SK-N-SH treated with all-trans-retinoic acid at 6 μM for 48 hours (cell line): ENCODE measurements around the gene SLC6A8.

Source experiments
- ATAC-seq: fragments of 200-7000 bp; cut with Tn5 transposase; 3 replicates; pipeline ENCODE4 v1.9.1; 2020; ENCODE audit warnings: mild to moderate bottlenecking, moderate library complexity
- ARNTL ChIP-seq: fragments of 450-650 bp; formaldehyde crosslinking; IDR thresholded peaks from 2 replicates; pipeline ENCODE4 v1.5.0; 2020; ENCODE audit warnings: low read depth, mild to moderate bottlenecking, moderate library complexity, borderline replicate concordance
- BACH2 ChIP-seq: fragments of 250-450 bp; sonication (Bioruptor Pico); IDR thresholded peaks from 2 replicates; pipeline ENCODE4 v1.9.0; 2021; ENCODE audit warnings: mild to moderate bottlenecking, borderline replicate concordance
- CREB5 ChIP-seq: fragments of 250-450 bp; sonication (Bioruptor Pico); IDR thresholded peaks from 2 replicates; pipeline ENCODE4 v1.5.1; 2020; ENCODE audit warnings: low read depth, mild to moderate bottlenecking, moderate library complexity
- CSDC2 ChIP-seq: fragments of 250-450 bp; sonication (Bioruptor Pico); IDR thresholded peaks from 2 replicates; pipeline ENCODE4 v1.5.0; 2020; ENCODE audit warnings: mild to moderate bottlenecking, moderate library complexity
- CSRNP3 ChIP-seq: fragments of 250-450 bp; sonication (Bioruptor Pico); IDR thresholded peaks from 2 replicates; pipeline ENCODE4 v1.5.1; 2021; ENCODE audit warnings: mild to moderate bottlenecking, moderate library complexity
- ESRRG ChIP-seq: fragments of 250-450 bp; sonication (Bioruptor Pico); IDR thresholded peaks from 2 replicates; pipeline ENCODE4 v1.6.1; 2021; ENCODE audit warnings: mild to moderate bottlenecking
- GLIS3 ChIP-seq: fragments of 250-450 bp; sonication (Bioruptor Pico); IDR thresholded peaks from 2 replicates; pipeline ENCODE4 v1.5.0; 2020; ENCODE audit warnings: mild to moderate bottlenecking, moderate library complexity
- ISL1 ChIP-seq: fragments of 250-450 bp; sonication (Bioruptor Pico); IDR thresholded peaks from 2 replicates; pipeline ENCODE4 v2.1.2; 2022; ENCODE audit warnings: mild to moderate bottlenecking, moderate library complexity
- OSR1 ChIP-seq: fragments of 250-450 bp; sonication (Bioruptor Pico); IDR thresholded peaks from 2 replicates; pipeline ENCODE4 v1.8.0; 2022; ENCODE audit warnings: moderate library complexity, mild to moderate bottlenecking, inconsistent platforms
- PPARA ChIP-seq: fragments of 250-450 bp; sonication (Bioruptor Pico); IDR thresholded peaks from 2 replicates; pipeline ENCODE4 v1.5.0; 2020; ENCODE audit warnings: mild to moderate bottlenecking, borderline replicate concordance
- RARB ChIP-seq: fragments of 250-450 bp; sonication (Bioruptor Pico); IDR thresholded peaks from 2 replicates; pipeline ENCODE4 v1.8.0; 2021; ENCODE audit warnings: mild to moderate bottlenecking, moderate library complexity
- TCF4 ChIP-seq: fragments of 250-450 bp; sonication (Bioruptor Pico); IDR thresholded peaks from 2 replicates; pipeline ENCODE4 v1.8.0; 2021; ENCODE audit warnings: mild to moderate bottlenecking, moderate library complexity, borderline replicate concordance
- TOX ChIP-seq: fragments of 250-450 bp; sonication (Bioruptor Pico); IDR thresholded peaks from 2 replicates; pipeline ENCODE4 v1.8.0; 2021; ENCODE audit warnings: mild to moderate bottlenecking, moderate library complexity, borderline replicate concordance
- TSHZ2 ChIP-seq: fragments of 250-450 bp; sonication (Bioruptor Pico); IDR thresholded peaks from 2 replicates; pipeline ENCODE4 v1.5.0; 2020; ENCODE audit warnings: mild to moderate bottlenecking, moderate library complexity
- ZC3H10 ChIP-seq: fragments of 250-450 bp; sonication (Bioruptor Pico); IDR thresholded peaks from 2 replicates; pipeline ENCODE4 v1.5.1; 2021; ENCODE audit warnings: mild to moderate bottlenecking, moderate library complexity
- ZFP3 ChIP-seq: fragments of 250-450 bp; sonication (Bioruptor Pico); IDR thresholded peaks from 2 replicates; pipeline ENCODE4 v1.5.0; 2020; ENCODE audit warnings: mild to moderate bottlenecking, moderate library complexity
- ZFP30 ChIP-seq: fragments of 450-650 bp; formaldehyde crosslinking; IDR thresholded peaks from 2 replicates; pipeline ENCODE4 v1.5.0; 2022; ENCODE audit warnings: mild to moderate bottlenecking, moderate library complexity
- ZNF565 ChIP-seq: fragments of 450-650 bp; formaldehyde crosslinking; conservative IDR thresholded peaks from 2 replicates; pipeline ENCODE4 v1.5.0; 2020; ENCODE audit warnings: low read depth, mild to moderate bottlenecking, moderate library complexity
- ZNF70 ChIP-seq: fragments of 450-650 bp; formaldehyde crosslinking; IDR thresholded peaks from 2 replicates; pipeline ENCODE4 v1.5.0; 2020; ENCODE audit warnings: mild to moderate bottlenecking, moderate library complexity
- ZNF8 ChIP-seq: fragments of 450-650 bp; formaldehyde crosslinking; IDR thresholded peaks from 2 replicates; pipeline ENCODE4 v1.5.0; 2020; ENCODE audit warnings: mild to moderate bottlenecking, moderate library complexity

The SLC6A8 gene

GRCh38 chrX:153673428-153674218 is 14.1 kb upstream of the SLC6A8 start, which contains the start of gene PNCK:
Gene PNCK (minus strand): TSS chrX:153673813. CDS start chrX:153673076, 737 bp downstream.
- TF ChIP-seq CSRNP3 (CRISPR knock-in tag) (no peak), OSR1 (CRISPR knock-in tag) (no peak), TSHZ2 (CRISPR knock-in tag) (no peak), RARB (no peak), ISL1 (CRISPR knock-in tag) (no peak), TOX (CRISPR knock-in tag) (no peak), GLIS3 (CRISPR knock-in tag) (no peak), ZNF8 (no peak), ZNF565 (no peak), ZFP30 (no peak), PPARA (CRISPR knock-in tag) (no peak), ZC3H10 (no peak), ESRRG (no peak), ARNTL (CRISPR knock-in tag) (no peak), ZFP3 (CRISPR knock-in tag) (no peak), ZNF70 (no peak), TCF4 (CRISPR knock-in tag) (no peak)
- no peak for ATAC-seq

- TF ChIP-seq ISL1 (CRISPR knock-in tag) (no peak), ZC3H10 (no peak), CSRNP3 (CRISPR knock-in tag) (no peak), TCF4 (CRISPR knock-in tag) (no peak), ZNF8 (no peak), CSDC2 (no peak), ZNF70 (no peak), CREB5 (no peak), TSHZ2 (CRISPR knock-in tag) (no peak), OSR1 (CRISPR knock-in tag) (no peak), ESRRG (no peak), BACH2 (CRISPR knock-in tag) (no peak), PPARA (CRISPR knock-in tag) (no peak), RARB (no peak)
- ATAC-seq: no peak
Observed at GRCh38 chrX:153674219-153674851, 13.4 kb upstream of the SLC6A8 start.
